GM23248 (cell line): Measurements from ENCODE around the gene C11orf16.

Experiments
- EZH2 ChIP-seq: fragments of 200-600 bp; sonication (generic); IDR thresholded peaks from 2 replicates; pipeline ENCODE4 v1.6.1; 2018; ENCODE audit warnings: antibody characterized with exemption, mild to moderate bottlenecking; ENCODE audit not compliant: insufficient read depth, poor library complexity, severe bottlenecking
- EZH2phosphoT487 ChIP-seq: fragments of 200-600 bp; sonication (generic); IDR thresholded peaks from 2 replicates; pipeline ENCODE4 v1.6.1; 2018; ENCODE audit warnings: antibody characterized with exemption, moderate library complexity, mild to moderate bottlenecking, low read depth; ENCODE audit not compliant: insufficient read depth

DNA sequence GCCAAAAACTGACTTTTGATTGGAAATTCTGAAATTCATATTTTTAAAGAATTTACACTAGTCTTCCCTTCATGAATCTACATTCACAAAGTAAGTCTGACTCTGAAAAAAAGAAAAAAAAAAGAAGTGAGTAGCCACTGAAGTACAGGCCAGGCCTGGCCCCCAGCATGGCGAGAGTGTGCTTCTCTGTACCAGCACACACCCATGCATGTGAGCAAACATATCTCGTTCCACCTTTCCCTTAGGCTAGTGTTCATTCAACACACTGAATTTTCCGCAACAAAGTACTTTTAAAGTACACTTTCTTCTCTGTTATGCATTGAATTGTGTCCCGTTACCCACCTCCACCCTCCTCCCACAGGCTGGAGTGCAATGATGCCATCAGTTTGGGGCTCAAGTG is 4.5 kb downstream of the C11orf16 start:
- TF ChIP-seq EZH2 (no peak), EZH2phosphoT487 (no peak)
